ENCODE measurements around the gene TIPRL.

DNA sequence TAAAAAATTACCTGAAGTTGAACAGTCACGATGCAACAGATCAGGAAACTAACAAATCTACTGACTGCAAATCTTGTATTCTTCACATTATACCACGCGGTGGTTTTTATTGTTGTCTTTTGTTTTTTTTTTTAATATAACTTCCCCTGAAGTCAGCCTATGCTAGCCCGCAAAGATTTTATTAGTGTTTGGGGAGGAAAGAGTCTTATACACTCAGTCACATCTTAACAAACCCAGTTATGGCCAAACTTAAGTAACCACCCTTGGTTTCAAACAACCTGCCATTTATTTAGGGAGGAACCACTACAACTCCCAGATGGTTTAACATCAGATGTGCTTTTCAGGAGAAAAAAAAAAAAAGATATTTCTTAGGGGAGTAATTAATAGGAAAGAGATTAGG, 26.8 kb upstream of the TIPRL start:
- TF ChIP-seq, protein P1, sequence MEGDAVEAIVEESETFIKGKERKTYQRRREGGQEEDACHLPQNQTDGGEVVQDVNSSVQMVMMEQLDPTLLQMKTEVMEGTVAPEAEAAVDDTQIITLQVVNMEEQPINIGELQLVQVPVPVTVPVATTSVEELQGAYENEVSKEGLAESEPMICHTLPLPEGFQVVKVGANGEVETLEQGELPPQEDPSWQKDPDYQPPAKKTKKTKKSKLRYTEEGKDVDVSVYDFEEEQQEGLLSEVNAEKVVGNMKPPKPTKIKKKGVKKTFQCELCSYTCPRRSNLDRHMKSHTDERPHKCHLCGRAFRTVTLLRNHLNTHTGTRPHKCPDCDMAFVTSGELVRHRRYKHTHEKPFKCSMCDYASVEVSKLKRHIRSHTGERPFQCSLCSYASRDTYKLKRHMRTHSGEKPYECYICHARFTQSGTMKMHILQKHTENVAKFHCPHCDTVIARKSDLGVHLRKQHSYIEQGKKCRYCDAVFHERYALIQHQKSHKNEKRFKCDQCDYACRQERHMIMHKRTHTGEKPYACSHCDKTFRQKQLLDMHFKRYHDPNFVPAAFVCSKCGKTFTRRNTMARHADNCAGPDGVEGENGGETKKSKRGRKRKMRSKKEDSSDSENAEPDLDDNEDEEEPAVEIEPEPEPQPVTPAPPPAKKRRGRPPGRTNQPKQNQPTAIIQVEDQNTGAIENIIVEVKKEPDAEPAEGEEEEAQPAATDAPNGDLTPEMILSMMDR (IDR thresholded peaks at IDR 0.05) = no peak
- no peak for TF ChIP-seq POLR2AphosphoS5 (IDR thresholded peaks at IDR 0.05; ENCODE audit: insufficient read depth in 1 of 2, low read depth in 1 of 2)
